NT2/D1 (cell line): ENCODE data around the gene ATF7.

Source experiments
- SUZ12 ChIP-seq: IDR thresholded peaks from 2 replicates; pipeline ENCODE4 v1.6.1; 2011; ENCODE audit not compliant: insufficient read length, insufficient read depth; ENCODE audit errors: extremely low read depth
- YY1 ChIP-seq: IDR thresholded peaks from 2 replicates; pipeline ENCODE4 v1.6.1; 2011; ENCODE audit not compliant: insufficient read length, insufficient read depth
- ZNF274 ChIP-seq: IDR thresholded peaks from 2 replicates; pipeline ENCODE4 v1.6.1; 2011; ENCODE audit warnings: mild to moderate bottlenecking, low read depth, low read length

GRCh38 chr12:53575502-53576249 is 50.5 kb downstream of the ATF7 start:
- TF ChIP-seq ZNF274 (no peak), YY1 (no peak), SUZ12 (no peak)
